ENCODE results near the gene COA3.

Gene COA3

GRCh38 chr17:42819939-42820535 is 21.5 kb upstream of the COA3 start:
- peak in 1 of 2 experiments; percentile 74 for DNase-seq (ENCODE audit: low read depth in 1 of 2, low spot score in 1 of 2)
- no peak overlapping the region for H3K4me3 ChIP-seq (replicated peaks; ENCODE audit: insufficient read depth, low read length)
- TF ChIP-seq, protein P1, sequence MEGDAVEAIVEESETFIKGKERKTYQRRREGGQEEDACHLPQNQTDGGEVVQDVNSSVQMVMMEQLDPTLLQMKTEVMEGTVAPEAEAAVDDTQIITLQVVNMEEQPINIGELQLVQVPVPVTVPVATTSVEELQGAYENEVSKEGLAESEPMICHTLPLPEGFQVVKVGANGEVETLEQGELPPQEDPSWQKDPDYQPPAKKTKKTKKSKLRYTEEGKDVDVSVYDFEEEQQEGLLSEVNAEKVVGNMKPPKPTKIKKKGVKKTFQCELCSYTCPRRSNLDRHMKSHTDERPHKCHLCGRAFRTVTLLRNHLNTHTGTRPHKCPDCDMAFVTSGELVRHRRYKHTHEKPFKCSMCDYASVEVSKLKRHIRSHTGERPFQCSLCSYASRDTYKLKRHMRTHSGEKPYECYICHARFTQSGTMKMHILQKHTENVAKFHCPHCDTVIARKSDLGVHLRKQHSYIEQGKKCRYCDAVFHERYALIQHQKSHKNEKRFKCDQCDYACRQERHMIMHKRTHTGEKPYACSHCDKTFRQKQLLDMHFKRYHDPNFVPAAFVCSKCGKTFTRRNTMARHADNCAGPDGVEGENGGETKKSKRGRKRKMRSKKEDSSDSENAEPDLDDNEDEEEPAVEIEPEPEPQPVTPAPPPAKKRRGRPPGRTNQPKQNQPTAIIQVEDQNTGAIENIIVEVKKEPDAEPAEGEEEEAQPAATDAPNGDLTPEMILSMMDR (IDR thresholded peaks at IDR 0.05; ENCODE audit: insufficient read depth, low read length): peak; percentile 80
- TF ChIP-seq POLR2AphosphoS5 (IDR thresholded peaks at IDR 0.05; ENCODE audit: low read depth): no peak
- no peaks in the 10 kb centered on the region for H3K27me3 ChIP-seq (ENCODE audit: insufficient read depth, poor library complexity, severe bottlenecking)
- H3K27ac ChIP-seq (replicated peaks): no peak overlapping the region

- H3K27me3 ChIP-seq (ENCODE audit: insufficient read depth, poor library complexity, severe bottlenecking): no peaks in the 10 kb centered on the region
- DNase-seq (ENCODE audit: low read depth in 1 of 2, low spot score in 1 of 2): no peak
- TF ChIP-seq POLR2AphosphoS5 (IDR thresholded peaks at IDR 0.05; ENCODE audit: low read depth) (no peak), SPI1 (IDR thresholded peaks at IDR 0.05; ENCODE audit: borderline replicate concordance, low read depth) (no peak), GABPA (IDR thresholded peaks at IDR 0.05; ENCODE audit: low read depth) (no peak)
- TF ChIP-seq, protein P1 (IDR thresholded peaks at IDR 0.05; ENCODE audit: insufficient read depth, low read length): no peak
- TF ChIP-seq, protein P2, sequence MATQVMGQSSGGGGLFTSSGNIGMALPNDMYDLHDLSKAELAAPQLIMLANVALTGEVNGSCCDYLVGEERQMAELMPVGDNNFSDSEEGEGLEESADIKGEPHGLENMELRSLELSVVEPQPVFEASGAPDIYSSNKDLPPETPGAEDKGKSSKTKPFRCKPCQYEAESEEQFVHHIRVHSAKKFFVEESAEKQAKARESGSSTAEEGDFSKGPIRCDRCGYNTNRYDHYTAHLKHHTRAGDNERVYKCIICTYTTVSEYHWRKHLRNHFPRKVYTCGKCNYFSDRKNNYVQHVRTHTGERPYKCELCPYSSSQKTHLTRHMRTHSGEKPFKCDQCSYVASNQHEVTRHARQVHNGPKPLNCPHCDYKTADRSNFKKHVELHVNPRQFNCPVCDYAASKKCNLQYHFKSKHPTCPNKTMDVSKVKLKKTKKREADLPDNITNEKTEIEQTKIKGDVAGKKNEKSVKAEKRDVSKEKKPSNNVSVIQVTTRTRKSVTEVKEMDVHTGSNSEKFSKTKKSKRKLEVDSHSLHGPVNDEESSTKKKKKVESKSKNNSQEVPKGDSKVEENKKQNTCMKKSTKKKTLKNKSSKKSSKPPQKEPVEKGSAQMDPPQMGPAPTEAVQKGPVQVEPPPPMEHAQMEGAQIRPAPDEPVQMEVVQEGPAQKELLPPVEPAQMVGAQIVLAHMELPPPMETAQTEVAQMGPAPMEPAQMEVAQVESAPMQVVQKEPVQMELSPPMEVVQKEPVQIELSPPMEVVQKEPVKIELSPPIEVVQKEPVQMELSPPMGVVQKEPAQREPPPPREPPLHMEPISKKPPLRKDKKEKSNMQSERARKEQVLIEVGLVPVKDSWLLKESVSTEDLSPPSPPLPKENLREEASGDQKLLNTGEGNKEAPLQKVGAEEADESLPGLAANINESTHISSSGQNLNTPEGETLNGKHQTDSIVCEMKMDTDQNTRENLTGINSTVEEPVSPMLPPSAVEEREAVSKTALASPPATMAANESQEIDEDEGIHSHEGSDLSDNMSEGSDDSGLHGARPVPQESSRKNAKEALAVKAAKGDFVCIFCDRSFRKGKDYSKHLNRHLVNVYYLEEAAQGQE (IDR thresholded peaks at IDR 0.05; ENCODE audit: insufficient replicate concordance, low read depth): no peak
- no peak overlapping the region for H3K4me3 ChIP-seq (replicated peaks; ENCODE audit: insufficient read depth, low read length)
- no peak overlapping the region for H3K27ac ChIP-seq (replicated peaks)
These were observed 19.9 kb upstream of the COA3 start for GRCh38 chr17:42818379-42818778.

DNA sequence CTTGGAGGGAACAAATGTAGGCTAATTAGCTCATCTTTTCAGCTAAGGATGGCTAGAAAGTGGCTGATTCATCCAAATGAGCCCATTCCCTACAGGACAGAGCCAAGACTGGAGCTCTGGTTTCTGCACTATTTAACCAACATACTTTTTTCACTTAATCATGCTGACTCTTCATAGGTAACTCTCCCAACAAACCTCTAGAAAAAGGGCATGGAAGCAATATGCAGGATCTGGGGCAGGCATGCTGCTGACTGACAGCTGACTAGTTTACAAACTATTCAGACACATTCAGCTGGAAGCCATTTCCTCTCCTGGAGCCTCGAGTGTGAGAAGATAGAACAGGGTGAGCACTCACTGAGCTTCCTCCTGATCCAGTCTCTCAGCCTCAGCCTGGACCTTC is 19.4 kb upstream of the COA3 start:
- no peak for DNase-seq (ENCODE audit: low read depth in 1 of 2, low spot score in 1 of 2)
- no peak overlapping the region for H3K27ac ChIP-seq (replicated peaks)
- TF ChIP-seq SPI1 (IDR thresholded peaks at IDR 0.05; ENCODE audit: borderline replicate concordance, low read depth): no peak
- TF ChIP-seq GABPA (IDR thresholded peaks at IDR 0.05; ENCODE audit: low read depth): no peak
- TF ChIP-seq, protein P2 (IDR thresholded peaks at IDR 0.05; ENCODE audit: insufficient replicate concordance, low read depth): no peak
- TF ChIP-seq POLR2AphosphoS5 (IDR thresholded peaks at IDR 0.05; ENCODE audit: low read depth): no peak
- TF ChIP-seq, protein P1 (IDR thresholded peaks at IDR 0.05; ENCODE audit: insufficient read depth, low read length): no peak
- H3K27me3 ChIP-seq (ENCODE audit: insufficient read depth, poor library complexity, severe bottlenecking): no peaks in the 10 kb centered on the region
- no peak overlapping the region for H3K4me3 ChIP-seq (replicated peaks; ENCODE audit: insufficient read depth, low read length)
